Mesendoderm (in vitro differentiated cells): ENCODE measurements around the gene MTURN.

ENCODE experiments used
- DNase-seq: peaks from one replicate; pipeline ENCODE4 v3.0.0; 2013
- H2AK5ac ChIP-seq: 2 replicates; pipeline ENCODE4 v1.6.1; 2013; ENCODE audit warnings: low read length, inconsistent platforms
- H2BK120ac ChIP-seq: 2 replicates; pipeline ENCODE4 v1.6.1; 2013; ENCODE audit warnings: low read depth, mild to moderate bottlenecking, low read length, moderate library complexity, mixed read lengths
- H2BK15ac ChIP-seq: replicated peaks from 2 replicates; pipeline ENCODE4 v1.6.1; 2013; ENCODE audit warnings: low read depth, mild to moderate bottlenecking, moderate library complexity
- H2BK5ac ChIP-seq: 2 replicates; pipeline ENCODE4 v1.6.1; 2013; ENCODE audit warnings: low read length, inconsistent platforms
- H3K18ac ChIP-seq: 2 replicates; pipeline ENCODE4 v1.6.1; 2013; ENCODE audit warnings: mild to moderate bottlenecking, low read length, mixed read lengths
- H3K23ac ChIP-seq: one replicate; pipeline ENCODE4 v1.6.1; 2013; ENCODE audit warnings: low read length
- H3K27ac ChIP-seq: 2 replicates; pipeline ENCODE4 v1.5.1; 2013; ENCODE audit warnings: low read depth, mild to moderate bottlenecking, inconsistent platforms, low read length, moderate library complexity
- H3K27me3 ChIP-seq: 2 replicates; pipeline ENCODE4 v1.6.1; 2013; ENCODE audit warnings: low read length, control low read depth, mild to moderate bottlenecking, inconsistent platforms; ENCODE audit not compliant: insufficient read depth, poor library complexity
- H3K36me3 ChIP-seq: 2 replicates; pipeline ENCODE4 v1.6.1; 2013; ENCODE audit warnings: low read length, inconsistent platforms; ENCODE audit not compliant: control insufficient read depth, insufficient read depth
- H3K4ac ChIP-seq: one replicate; pipeline ENCODE4 v1.6.1; 2013; ENCODE audit warnings: low read depth, mild to moderate bottlenecking, low read length, moderate library complexity
- H3K4me1 ChIP-seq: 2 replicates; pipeline ENCODE4 v1.6.1; 2013; ENCODE audit warnings: low read depth, low read length, inconsistent platforms; ENCODE audit not compliant: control insufficient read depth
- H3K4me2 ChIP-seq: 2 replicates; pipeline ENCODE4 v1.6.1; 2013; ENCODE audit warnings: low read length
- H3K4me3 ChIP-seq: 2 replicates; pipeline ENCODE4 v1.5.1; 2013; ENCODE audit warnings: mild to moderate bottlenecking, low read length
- H3K56ac ChIP-seq: one replicate; pipeline ENCODE4 v1.6.1; 2013; ENCODE audit warnings: low read length
- H3K79me1 ChIP-seq: 2 replicates; pipeline ENCODE4 v1.6.1; 2013; ENCODE audit warnings: low read length, inconsistent platforms
- H3K79me2 ChIP-seq: 2 replicates; pipeline ENCODE4 v1.6.1; 2013; ENCODE audit warnings: mild to moderate bottlenecking, low read length; ENCODE audit not compliant: control insufficient read depth, insufficient read depth
- H3K9ac ChIP-seq: 2 replicates; pipeline ENCODE4 v1.6.1; 2013; ENCODE audit warnings: low read length, inconsistent platforms
- H4K5ac ChIP-seq: one replicate; pipeline ENCODE4 v1.6.1; 2013; ENCODE audit warnings: low read length
- H4K8ac ChIP-seq: one replicate; pipeline ENCODE4 v1.6.1; 2013; ENCODE audit warnings: low read depth, mild to moderate bottlenecking, control low read depth, low read length, moderate library complexity
- WGBS: extraction: QIAGEN DNeasy Blood & Tissue Kit; methylation state at CpG from one replicate; pipeline ENCODE4 v1.1.7; 2013; ENCODE audit warnings: low lambda C conversion rate, missing lambda C conversion rate; ENCODE audit not compliant: insufficient coverage; ENCODE audit errors: extremely low coverage; 5-methylcytosine and 5-hydroxymethylcytosine counted together

Gene MTURN

GRCh38 chr7:30178748-30179436 is 44.1 kb downstream of the MTURN start:
- Histone ChIP-seq H3K4me3 (no peak overlapping the region), H3K79me2 (no peaks in the 10 kb centered on the region), H3K27me3 (no peaks in the 10 kb centered on the region), H3K56ac (no peak overlapping the region), H3K79me1 (no peaks in the 10 kb centered on the region), H2BK15ac (no peak overlapping the region), H2AK5ac (no peak overlapping the region), H3K23ac (no peak overlapping the region), H3K18ac (no peak overlapping the region), H2BK120ac (no peak overlapping the region), H3K4me2 (no peak overlapping the region), H2BK5ac (no peak overlapping the region), H3K36me3 (no peaks in the 10 kb centered on the region), H3K9ac (no peak overlapping the region), H4K5ac (no peak overlapping the region), H3K4ac (no peak overlapping the region), H3K27ac (no peak overlapping the region), H3K4me1 (no peaks in the 10 kb centered on the region), H4K8ac (no peak overlapping the region)
- no peak for DNase-seq
- WGBS, result no CpG with 5 or more reads among the region's 3 CpGs

GRCh38 chr7:30180718-30181117 is 45.9 kb downstream of the MTURN start:
- H2BK5ac ChIP-seq, result no peak overlapping the region
- H3K4me2 ChIP-seq, result no peak overlapping the region
- H3K56ac ChIP-seq, result no peak overlapping the region
- no peak overlapping the region for H3K9ac ChIP-seq
- no peak overlapping the region for H4K8ac ChIP-seq
- H3K18ac ChIP-seq, result no peak overlapping the region
- no peaks in the 10 kb centered on the region for H3K79me1 ChIP-seq
- no peak overlapping the region for H3K27ac ChIP-seq
- no peaks in the 10 kb centered on the region for H3K36me3 ChIP-seq
- no peak overlapping the region for H2BK120ac ChIP-seq
- no peak overlapping the region for H2BK15ac ChIP-seq
- no peak overlapping the region for H4K5ac ChIP-seq
- H3K4me1 ChIP-seq, result no peaks in the 10 kb centered on the region
- H3K79me2 ChIP-seq, result no peaks in the 10 kb centered on the region
- H3K4ac ChIP-seq, result no peak overlapping the region
- no CpG with 5 or more reads among the region's 2 CpGs for WGBS
- no peak overlapping the region for H3K4me3 ChIP-seq
- no peaks in the 10 kb centered on the region for H3K27me3 ChIP-seq
- DNase-seq, result no peak
- H2AK5ac ChIP-seq, result no peak overlapping the region
- H3K23ac ChIP-seq, result no peak overlapping the region

GRCh38 chr7:30181211-30181610 is 46.4 kb downstream of the MTURN start:
- Histone ChIP-seq H2BK5ac (no peak overlapping the region), H4K8ac (no peak overlapping the region), H2AK5ac (no peak overlapping the region), H3K27me3 (no peaks in the 10 kb centered on the region), H2BK15ac (no peak overlapping the region), H3K36me3 (no peaks in the 10 kb centered on the region), H3K79me2 (no peaks in the 10 kb centered on the region), H3K56ac (no peak overlapping the region), H3K4me2 (no peak overlapping the region), H3K9ac (no peak overlapping the region), H3K23ac (no peak overlapping the region), H3K27ac (no peak overlapping the region), H3K18ac (no peak overlapping the region), H4K5ac (no peak overlapping the region), H2BK120ac (no peak overlapping the region), H3K4me1 (no peaks in the 10 kb centered on the region), H3K4me3 (no peak overlapping the region), H3K79me1 (no peaks in the 10 kb centered on the region), H3K4ac (no peak overlapping the region)
- no CpG with 5 or more reads among the region's 6 CpGs for WGBS
- no peak for DNase-seq

- Histone ChIP-seq H3K4me2 (no peak overlapping the region), H3K56ac (no peak overlapping the region), H3K4ac (no peak overlapping the region), H3K27me3 (no peaks in the 10 kb centered on the region), H3K36me3 (no peaks in the 10 kb centered on the region), H3K4me1 (no peaks in the 10 kb centered on the region), H4K8ac (no peak overlapping the region), H3K79me2 (no peaks in the 10 kb centered on the region), H3K4me3 (no peak overlapping the region), H4K5ac (no peak overlapping the region), H3K18ac (no peak overlapping the region), H3K79me1 (no peaks in the 10 kb centered on the region), H3K23ac (no peak overlapping the region), H3K27ac (no peak overlapping the region), H3K9ac (no peak overlapping the region), H2AK5ac (no peak overlapping the region), H2BK15ac (no peak overlapping the region), H2BK120ac (no peak overlapping the region), H2BK5ac (no peak overlapping the region)
- WGBS, result no CpG with 5 or more reads among the region's 7 CpGs
- DNase-seq, result no peak
Observed at GRCh38 chr7:30181736-30182522, 47.1 kb downstream of the MTURN start.

- Histone ChIP-seq H3K23ac (no peak overlapping the region), H3K4ac (no peak overlapping the region), H4K8ac (no peak overlapping the region), H3K18ac (no peak overlapping the region), H3K4me1 (no peaks in the 10 kb centered on the region), H2BK120ac (no peak overlapping the region), H4K5ac (no peak overlapping the region), H2BK15ac (no peak overlapping the region), H2AK5ac (no peak overlapping the region), H3K56ac (no peak overlapping the region), H3K79me1 (no peaks in the 10 kb centered on the region), H3K27me3 (no peaks in the 10 kb centered on the region), H2BK5ac (no peak overlapping the region), H3K4me3 (no peak overlapping the region), H3K79me2 (no peaks in the 10 kb centered on the region), H3K4me2 (no peak overlapping the region), H3K36me3 (no peaks in the 10 kb centered on the region), H3K9ac (no peak overlapping the region), H3K27ac (no peak overlapping the region)
- no CpG with 5 or more reads among the region's 2 CpGs for WGBS
- no peak for DNase-seq
Observed at GRCh38 chr7:30182814-30183213, 48.0 kb downstream of the MTURN start.
